Neural cell (in vitro differentiated cells): ENCODE data around the gene MORF4L2. TPM values are rescaled to one million over a fixed set of nuclear protein-coding genes. Genes with fewer than 3 reads are reported as not detected.

Experiments
- H2AFZ ChIP-seq: fragments of 200-600, 300-800 bp; sonication (generic), shearing (Covaris generic); 2 replicates; pipeline ENCODE4 v1.6.0; 2014; ENCODE audit warnings: low read depth, mild to moderate bottlenecking, antibody characterized with exemption, low read length, moderate library complexity
- H3F3A ChIP-seq: fragments of 200-600 bp; shearing (Covaris generic); 2 replicates; pipeline ENCODE4 v1.6.1; 2016; ENCODE audit warnings: mild to moderate bottlenecking, moderate library complexity, mixed read lengths, antibody characterized with exemption, low read length; ENCODE audit not compliant: insufficient read depth, poor library complexity, severe bottlenecking
- H3K27ac ChIP-seq: fragments of 200-600, 300-800 bp; sonication (generic), shearing (Covaris generic); 2 replicates; pipeline ENCODE4 v1.5.1; 2014; ENCODE audit warnings: mild to moderate bottlenecking, low read length, moderate library complexity
- H3K27me3 ChIP-seq: fragments of 300-800, 200-600 bp; sonication (generic), shearing (Covaris generic); 2 replicates; pipeline ENCODE4 v1.6.0; 2014; ENCODE audit warnings: mild to moderate bottlenecking, low read depth, low read length, moderate library complexity; ENCODE audit not compliant: insufficient read depth
- H3K36me3 ChIP-seq: fragments of 300-800, 200-600 bp; sonication (generic), shearing (Covaris generic); 2 replicates; pipeline ENCODE4 v1.5.1; 2014; ENCODE audit warnings: mild to moderate bottlenecking, antibody characterized with exemption, low read length, moderate library complexity; ENCODE audit not compliant: insufficient read depth
- H3K4me2 ChIP-seq: fragments of 300-800, 200-600 bp; sonication (generic), shearing (Covaris generic); 2 replicates; pipeline ENCODE4 v1.6.0; 2014; ENCODE audit warnings: mild to moderate bottlenecking, low read length
- H3K4me3 ChIP-seq: fragments of 300-800, 200-600 bp; sonication (generic), shearing (Covaris generic); 2 replicates; pipeline ENCODE4 v1.5.1; 2014; ENCODE audit warnings: mild to moderate bottlenecking, low read length, moderate library complexity
- H3K79me2 ChIP-seq: fragments of 200-600 bp; shearing (Covaris generic); replicated peaks from 2 replicates; pipeline ENCODE4 v1.6.0; 2014; ENCODE audit warnings: mild to moderate bottlenecking, low read length, moderate library complexity; ENCODE audit not compliant: insufficient read depth
- H3K9ac ChIP-seq: fragments of 300-800, 200-600 bp; sonication (generic), shearing (Covaris generic); 2 replicates; pipeline ENCODE4 v1.6.1; 2016; ENCODE audit warnings: mild to moderate bottlenecking, low read length, mixed read lengths
- H3K9me2 ChIP-seq: fragments of 200-600 bp; shearing (Covaris generic); 2 replicates; pipeline ENCODE4 v1.6.1; 2016; ENCODE audit warnings: mild to moderate bottlenecking, low read length, mixed read lengths; ENCODE audit not compliant: insufficient read depth
- H3K9me3 ChIP-seq: fragments of 200-600, 300-800 bp; sonication (generic), shearing (Covaris generic); 2 replicates; pipeline ENCODE4 v1.6.1; 2016; ENCODE audit warnings: mild to moderate bottlenecking, mixed run types, low read length, moderate library complexity, mixed read lengths
- H4K20me1 ChIP-seq: fragments of 200-600 bp; shearing (Covaris generic); 2 replicates; pipeline ENCODE4 v1.6.1; 2016; ENCODE audit warnings: mild to moderate bottlenecking, mixed run types; ENCODE audit not compliant: insufficient read depth
- EP300 ChIP-seq: fragments of 450-650 bp; conservative IDR thresholded peaks from 2 replicates; pipeline ENCODE4 v1.6.1; 2014; ENCODE audit warnings: antibody characterized with exemption, mild to moderate bottlenecking, moderate library complexity; ENCODE audit not compliant: poor library complexity, severe bottlenecking
- EZH2 ChIP-seq: fragments of 200-600, 300-800 bp; shearing (Covaris generic), sonication (generic); IDR thresholded peaks from 2 replicates; pipeline ENCODE4 v1.6.1; 2014; ENCODE audit warnings: antibody characterized with exemption, low read length, borderline replicate concordance, mild to moderate bottlenecking; ENCODE audit not compliant: insufficient read depth, poor library complexity, severe bottlenecking
- MXI1 ChIP-seq: fragments of 450-650 bp; conservative IDR thresholded peaks from 2 replicates; pipeline ENCODE4 v1.6.1; 2014; ENCODE audit warnings: antibody characterized with exemption, mild to moderate bottlenecking; ENCODE audit not compliant: poor library complexity, severe bottlenecking
- POLR2AphosphoS5 ChIP-seq: IDR thresholded peaks from 2 replicates; pipeline ENCODE4 v1.6.1; 2012
- RAD21 ChIP-seq: fragments of 450-650 bp; conservative IDR thresholded peaks from 2 replicates; pipeline ENCODE4 v1.6.1; 2014; ENCODE audit warnings: antibody characterized with exemption, mild to moderate bottlenecking, moderate library complexity
- SMC3 ChIP-seq: fragments of 450-650 bp; conservative IDR thresholded peaks from 2 replicates; pipeline ENCODE4 v1.6.1; 2014; ENCODE audit warnings: antibody characterized with exemption, mild to moderate bottlenecking, moderate library complexity; ENCODE audit not compliant: poor library complexity
- TAF1 ChIP-seq: IDR thresholded peaks from 2 replicates; pipeline ENCODE4 v1.6.1; 2012; ENCODE audit warnings: low read depth
- polyA plus RNA-seq: library from polyadenylated mRNA; depleted of rRNA; stranded (reverse); fragments of >200 nt; gene quantifications from 2 replicates; pipeline ENCODE4 v1.2.3, GENCODE V29; 2014
- TF ChIP-seq, protein P1 (sequence below): IDR thresholded peaks from 2 replicates; pipeline ENCODE4 v1.6.1; 2012; ENCODE audit warnings: borderline replicate concordance
- TF ChIP-seq, protein P2 (sequence below): fragments of 450-650 bp; IDR thresholded peaks from 2 replicates; pipeline ENCODE4 v1.5.1; 2014; ENCODE audit warnings: antibody characterized with exemption, mild to moderate bottlenecking, moderate library complexity; ENCODE audit not compliant: poor library complexity, severe bottlenecking

MORF4L2 gene
- polyA plus RNA-seq, 1 donor from 2014 or later, result 1,340 TPM

DNA sequence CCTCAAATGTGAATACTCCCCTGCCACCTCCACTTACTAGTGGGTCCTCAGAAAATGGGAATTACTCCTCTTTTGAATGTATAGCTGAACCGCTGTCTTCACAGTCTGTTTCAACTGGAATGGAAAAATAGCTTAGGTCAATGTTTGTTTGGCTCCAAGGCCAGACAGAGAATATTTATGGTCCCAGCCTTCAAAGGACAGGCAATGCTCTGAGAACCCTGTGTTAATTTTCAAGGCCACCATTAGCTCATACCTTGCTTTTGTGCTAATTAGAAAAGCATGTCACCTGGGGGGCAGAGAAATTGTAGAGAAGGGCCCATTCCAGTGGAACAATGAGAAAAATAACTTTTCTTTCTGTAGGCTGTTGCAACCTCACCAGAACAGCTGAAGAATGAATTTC is 4.6 kb upstream of the MORF4L2 start:
- no peaks in the 10 kb centered on the region for H3K9me2 ChIP-seq
- H3K36me3 ChIP-seq, result no peaks in the 10 kb centered on the region
- no peaks in the 10 kb centered on the region for H3K27me3 ChIP-seq
- TF ChIP-seq RAD21, result no peak
- no peak for TF ChIP-seq POLR2AphosphoS5
- TF ChIP-seq, protein P1, sequence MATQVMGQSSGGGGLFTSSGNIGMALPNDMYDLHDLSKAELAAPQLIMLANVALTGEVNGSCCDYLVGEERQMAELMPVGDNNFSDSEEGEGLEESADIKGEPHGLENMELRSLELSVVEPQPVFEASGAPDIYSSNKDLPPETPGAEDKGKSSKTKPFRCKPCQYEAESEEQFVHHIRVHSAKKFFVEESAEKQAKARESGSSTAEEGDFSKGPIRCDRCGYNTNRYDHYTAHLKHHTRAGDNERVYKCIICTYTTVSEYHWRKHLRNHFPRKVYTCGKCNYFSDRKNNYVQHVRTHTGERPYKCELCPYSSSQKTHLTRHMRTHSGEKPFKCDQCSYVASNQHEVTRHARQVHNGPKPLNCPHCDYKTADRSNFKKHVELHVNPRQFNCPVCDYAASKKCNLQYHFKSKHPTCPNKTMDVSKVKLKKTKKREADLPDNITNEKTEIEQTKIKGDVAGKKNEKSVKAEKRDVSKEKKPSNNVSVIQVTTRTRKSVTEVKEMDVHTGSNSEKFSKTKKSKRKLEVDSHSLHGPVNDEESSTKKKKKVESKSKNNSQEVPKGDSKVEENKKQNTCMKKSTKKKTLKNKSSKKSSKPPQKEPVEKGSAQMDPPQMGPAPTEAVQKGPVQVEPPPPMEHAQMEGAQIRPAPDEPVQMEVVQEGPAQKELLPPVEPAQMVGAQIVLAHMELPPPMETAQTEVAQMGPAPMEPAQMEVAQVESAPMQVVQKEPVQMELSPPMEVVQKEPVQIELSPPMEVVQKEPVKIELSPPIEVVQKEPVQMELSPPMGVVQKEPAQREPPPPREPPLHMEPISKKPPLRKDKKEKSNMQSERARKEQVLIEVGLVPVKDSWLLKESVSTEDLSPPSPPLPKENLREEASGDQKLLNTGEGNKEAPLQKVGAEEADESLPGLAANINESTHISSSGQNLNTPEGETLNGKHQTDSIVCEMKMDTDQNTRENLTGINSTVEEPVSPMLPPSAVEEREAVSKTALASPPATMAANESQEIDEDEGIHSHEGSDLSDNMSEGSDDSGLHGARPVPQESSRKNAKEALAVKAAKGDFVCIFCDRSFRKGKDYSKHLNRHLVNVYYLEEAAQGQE, result no peak
- TF ChIP-seq MXI1, result no peak
- TF ChIP-seq EZH2, result no peak
- TF ChIP-seq TAF1, result no peak
- TF ChIP-seq SMC3, result no peak
- TF ChIP-seq, protein P2, sequence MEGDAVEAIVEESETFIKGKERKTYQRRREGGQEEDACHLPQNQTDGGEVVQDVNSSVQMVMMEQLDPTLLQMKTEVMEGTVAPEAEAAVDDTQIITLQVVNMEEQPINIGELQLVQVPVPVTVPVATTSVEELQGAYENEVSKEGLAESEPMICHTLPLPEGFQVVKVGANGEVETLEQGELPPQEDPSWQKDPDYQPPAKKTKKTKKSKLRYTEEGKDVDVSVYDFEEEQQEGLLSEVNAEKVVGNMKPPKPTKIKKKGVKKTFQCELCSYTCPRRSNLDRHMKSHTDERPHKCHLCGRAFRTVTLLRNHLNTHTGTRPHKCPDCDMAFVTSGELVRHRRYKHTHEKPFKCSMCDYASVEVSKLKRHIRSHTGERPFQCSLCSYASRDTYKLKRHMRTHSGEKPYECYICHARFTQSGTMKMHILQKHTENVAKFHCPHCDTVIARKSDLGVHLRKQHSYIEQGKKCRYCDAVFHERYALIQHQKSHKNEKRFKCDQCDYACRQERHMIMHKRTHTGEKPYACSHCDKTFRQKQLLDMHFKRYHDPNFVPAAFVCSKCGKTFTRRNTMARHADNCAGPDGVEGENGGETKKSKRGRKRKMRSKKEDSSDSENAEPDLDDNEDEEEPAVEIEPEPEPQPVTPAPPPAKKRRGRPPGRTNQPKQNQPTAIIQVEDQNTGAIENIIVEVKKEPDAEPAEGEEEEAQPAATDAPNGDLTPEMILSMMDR, result no peak
- TF ChIP-seq EP300, result no peak
- no peak overlapping the region for H3K4me2 ChIP-seq
- H3F3A ChIP-seq, result no peaks in the 10 kb centered on the region
- peaks cover 1% of the 10 kb centered on the region for H3K79me2 ChIP-seq
- no peak overlapping the region for H3K4me3 ChIP-seq
- no peak overlapping the region for H3K27ac ChIP-seq
- no peaks in the 10 kb centered on the region for H4K20me1 ChIP-seq
- H3K9me3 ChIP-seq, result no peaks in the 10 kb centered on the region
- H3K9ac ChIP-seq, result no peak overlapping the region
- no peak overlapping the region for H2AFZ ChIP-seq

DNA sequence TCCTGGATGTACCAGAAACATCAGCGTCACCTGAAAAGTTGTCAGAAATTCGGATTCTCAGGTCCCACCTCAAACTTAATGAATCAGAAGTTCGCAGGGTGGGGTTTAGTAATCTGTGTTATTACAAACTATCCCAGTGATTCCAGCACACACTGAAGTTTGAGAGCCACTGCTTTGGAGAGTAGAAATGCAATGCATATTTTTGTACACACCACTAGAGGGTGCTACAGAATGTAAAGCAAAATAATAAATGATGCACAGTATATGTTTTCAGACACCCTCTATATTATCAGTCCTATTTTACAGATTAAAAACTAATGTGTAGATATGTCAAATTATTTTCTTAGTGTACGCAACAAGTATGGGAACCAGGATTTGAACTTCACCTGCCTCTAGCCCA is 2.4 kb upstream of the MORF4L2 start:
- peak overlapping the region; percentile 96 for H3K27ac ChIP-seq
- no peak overlapping the region for H2AFZ ChIP-seq
- H4K20me1 ChIP-seq, result no peaks in the 10 kb centered on the region
- TF ChIP-seq, protein P1, result no peak
- TF ChIP-seq EZH2 (no peak), EP300 (no peak), TAF1 (no peak), RAD21 (peak; percentile 82), POLR2AphosphoS5 (no peak), SMC3 (peak; percentile 83), MXI1 (no peak)
- TF ChIP-seq, protein P2, result peak; percentile 79
- H3K9ac ChIP-seq, result no peak overlapping the region
- no peak overlapping the region for H3K4me3 ChIP-seq
- H3K9me3 ChIP-seq, result no peaks in the 10 kb centered on the region
- no peaks in the 10 kb centered on the region for H3K9me2 ChIP-seq
- H3K36me3 ChIP-seq, result no peaks in the 10 kb centered on the region
- no peaks in the 10 kb centered on the region for H3K27me3 ChIP-seq
- no peak overlapping the region for H3K4me2 ChIP-seq
- no peaks in the 10 kb centered on the region for H3F3A ChIP-seq
- peaks cover 22% of the 10 kb centered on the region for H3K79me2 ChIP-seq
